Neural cell (in vitro differentiated cells): ENCODE data around the gene GYPE. TPM values are rescaled to one million over a fixed set of nuclear protein-coding genes. Genes with fewer than 3 reads are reported as not detected.
"Not testable (repeated sequence)": the region's sequence is repeated elsewhere in the genome, so short reads cannot be mapped to it uniquely, and the experiment has no call there.

Experiments used
- H2AFZ ChIP-seq: fragments of 200-600, 300-800 bp; sonication (generic), shearing (Covaris generic); 2 replicates; pipeline ENCODE4 v1.6.0; 2014; ENCODE audit warnings: low read depth, mild to moderate bottlenecking, antibody characterized with exemption, low read length, moderate library complexity
- H3F3A ChIP-seq: fragments of 200-600 bp; shearing (Covaris generic); 2 replicates; pipeline ENCODE4 v1.6.1; 2016; ENCODE audit warnings: mild to moderate bottlenecking, moderate library complexity, mixed read lengths, antibody characterized with exemption, low read length; ENCODE audit not compliant: insufficient read depth, poor library complexity, severe bottlenecking
- H3K27ac ChIP-seq: fragments of 200-600, 300-800 bp; sonication (generic), shearing (Covaris generic); 2 replicates; pipeline ENCODE4 v1.5.1; 2014; ENCODE audit warnings: mild to moderate bottlenecking, low read length, moderate library complexity
- H3K27me3 ChIP-seq: fragments of 300-800, 200-600 bp; sonication (generic), shearing (Covaris generic); 2 replicates; pipeline ENCODE4 v1.6.0; 2014; ENCODE audit warnings: mild to moderate bottlenecking, low read depth, low read length, moderate library complexity; ENCODE audit not compliant: insufficient read depth
- H3K36me3 ChIP-seq: fragments of 300-800, 200-600 bp; sonication (generic), shearing (Covaris generic); 2 replicates; pipeline ENCODE4 v1.5.1; 2014; ENCODE audit warnings: mild to moderate bottlenecking, antibody characterized with exemption, low read length, moderate library complexity; ENCODE audit not compliant: insufficient read depth
- H3K4me2 ChIP-seq: fragments of 300-800, 200-600 bp; sonication (generic), shearing (Covaris generic); 2 replicates; pipeline ENCODE4 v1.6.0; 2014; ENCODE audit warnings: mild to moderate bottlenecking, low read length
- H3K4me3 ChIP-seq: fragments of 300-800, 200-600 bp; sonication (generic), shearing (Covaris generic); 2 replicates; pipeline ENCODE4 v1.5.1; 2014; ENCODE audit warnings: mild to moderate bottlenecking, low read length, moderate library complexity
- H3K79me2 ChIP-seq: fragments of 200-600 bp; shearing (Covaris generic); replicated peaks from 2 replicates; pipeline ENCODE4 v1.6.0; 2014; ENCODE audit warnings: mild to moderate bottlenecking, low read length, moderate library complexity; ENCODE audit not compliant: insufficient read depth
- H3K9ac ChIP-seq: fragments of 300-800, 200-600 bp; sonication (generic), shearing (Covaris generic); 2 replicates; pipeline ENCODE4 v1.6.1; 2016; ENCODE audit warnings: mild to moderate bottlenecking, low read length, mixed read lengths
- H3K9me2 ChIP-seq: fragments of 200-600 bp; shearing (Covaris generic); 2 replicates; pipeline ENCODE4 v1.6.1; 2016; ENCODE audit warnings: mild to moderate bottlenecking, low read length, mixed read lengths; ENCODE audit not compliant: insufficient read depth
- H3K9me3 ChIP-seq: fragments of 200-600, 300-800 bp; sonication (generic), shearing (Covaris generic); 2 replicates; pipeline ENCODE4 v1.6.1; 2016; ENCODE audit warnings: mild to moderate bottlenecking, mixed run types, low read length, moderate library complexity, mixed read lengths
- H4K20me1 ChIP-seq: fragments of 200-600 bp; shearing (Covaris generic); 2 replicates; pipeline ENCODE4 v1.6.1; 2016; ENCODE audit warnings: mild to moderate bottlenecking, mixed run types; ENCODE audit not compliant: insufficient read depth
- CTCF ChIP-seq: fragments of 450-650 bp; IDR thresholded peaks from 2 replicates; pipeline ENCODE4 v1.5.1; 2014; ENCODE audit warnings: antibody characterized with exemption, mild to moderate bottlenecking, moderate library complexity; ENCODE audit not compliant: poor library complexity, severe bottlenecking
- EP300 ChIP-seq: fragments of 450-650 bp; conservative IDR thresholded peaks from 2 replicates; pipeline ENCODE4 v1.6.1; 2014; ENCODE audit warnings: antibody characterized with exemption, mild to moderate bottlenecking, moderate library complexity; ENCODE audit not compliant: poor library complexity, severe bottlenecking
- MXI1 ChIP-seq: fragments of 450-650 bp; conservative IDR thresholded peaks from 2 replicates; pipeline ENCODE4 v1.6.1; 2014; ENCODE audit warnings: antibody characterized with exemption, mild to moderate bottlenecking; ENCODE audit not compliant: poor library complexity, severe bottlenecking
- POLR2AphosphoS5 ChIP-seq: IDR thresholded peaks from 2 replicates; pipeline ENCODE4 v1.6.1; 2012
- RAD21 ChIP-seq: fragments of 450-650 bp; conservative IDR thresholded peaks from 2 replicates; pipeline ENCODE4 v1.6.1; 2014; ENCODE audit warnings: antibody characterized with exemption, mild to moderate bottlenecking, moderate library complexity
- REST ChIP-seq: IDR thresholded peaks from 2 replicates; pipeline ENCODE4 v1.6.1; 2012; ENCODE audit warnings: borderline replicate concordance
- SMC3 ChIP-seq: fragments of 450-650 bp; conservative IDR thresholded peaks from 2 replicates; pipeline ENCODE4 v1.6.1; 2014; ENCODE audit warnings: antibody characterized with exemption, mild to moderate bottlenecking, moderate library complexity; ENCODE audit not compliant: poor library complexity
- TAF1 ChIP-seq: IDR thresholded peaks from 2 replicates; pipeline ENCODE4 v1.6.1; 2012; ENCODE audit warnings: low read depth
- polyA plus RNA-seq: library from polyadenylated mRNA; depleted of rRNA; stranded (reverse); fragments of >200 nt; gene quantifications from 2 replicates; pipeline ENCODE4 v1.2.3, GENCODE V29; 2014

GYPE gene
- polyA plus RNA-seq, 1 donor from 2014 or later: not detected

GRCh38 chr4:143883529-143883928, 21.8 kb downstream of the GYPE start:
- Histone ChIP-seq H3K36me3 (no peaks in the 10 kb centered on the region), H3K79me2 (no peaks in the 10 kb centered on the region), H3K4me2 (no peak overlapping the region), H3K27ac (no peak overlapping the region), H3K27me3 (no peaks in the 10 kb centered on the region), H3K9ac (no peak overlapping the region), H3K9me3 (no peaks in the 10 kb centered on the region), H4K20me1 (no peaks in the 10 kb centered on the region), H2AFZ (no peak overlapping the region), H3F3A (no peaks in the 10 kb centered on the region), H3K4me3 (no peak overlapping the region), H3K9me2 (no peaks in the 10 kb centered on the region)
- TF ChIP-seq EP300 (no peak), POLR2AphosphoS5 (no peak), CTCF (no peak), REST (no peak), TAF1 (no peak), MXI1 (no peak), RAD21 (no peak)

GRCh38 chr4:143882892-143883291, 22.5 kb downstream of the GYPE start:
- H3K27me3 ChIP-seq: no peaks in the 10 kb centered on the region
- H3K79me2 ChIP-seq: no peaks in the 10 kb centered on the region
- no peak overlapping the region for H3K9ac ChIP-seq
- H3K9me3 ChIP-seq: no peaks in the 10 kb centered on the region
- TF ChIP-seq SMC3: no peak
- TF ChIP-seq TAF1: no peak
- TF ChIP-seq RAD21: no peak
- no peaks in the 10 kb centered on the region for H3F3A ChIP-seq
- no peaks in the 10 kb centered on the region for H4K20me1 ChIP-seq
- H3K4me3 ChIP-seq: no peak overlapping the region
- no peak overlapping the region for H3K4me2 ChIP-seq
- H3K36me3 ChIP-seq: no peaks in the 10 kb centered on the region
- H3K27ac ChIP-seq: no peak overlapping the region
- no peak overlapping the region for H2AFZ ChIP-seq
- H3K9me2 ChIP-seq: no peaks in the 10 kb centered on the region

- not testable (repeated sequence) for H4K20me1 ChIP-seq, H3K9ac ChIP-seq, H2AFZ ChIP-seq, H3K27me3 ChIP-seq, H3K9me2 ChIP-seq, H3F3A ChIP-seq, H3K9me3 ChIP-seq, H3K4me2 ChIP-seq, H3K79me2 ChIP-seq, H3K36me3 ChIP-seq, H3K4me3 ChIP-seq, H3K27ac ChIP-seq
Measured at GRCh38 chr4:143879561-143879960, 25.8 kb downstream of the GYPE start.

- not testable (repeated sequence) for H3K9me2 ChIP-seq, H3K4me3 ChIP-seq, H3K9ac ChIP-seq
Measured at GRCh38 chr4:143875357-143875756, 30.0 kb downstream of the GYPE start.

GRCh38 chr4:143870523-143871268, 34.7 kb downstream of the GYPE start:
- H3K79me2 ChIP-seq, H3K9me2 ChIP-seq, H3K36me3 ChIP-seq, H3K27ac ChIP-seq, H3K27me3 ChIP-seq, H4K20me1 ChIP-seq, H3K9ac ChIP-seq, H3K9me3 ChIP-seq, H2AFZ ChIP-seq, H3F3A ChIP-seq, H3K4me3 ChIP-seq, H3K4me2 ChIP-seq: not testable (repeated sequence)

More at GRCh38 chr4:143875357-143875756, 30.0 kb downstream of the GYPE start:
- not testable (repeated sequence) for H4K20me1 ChIP-seq, H3K27ac ChIP-seq, H3K4me2 ChIP-seq, H3K36me3 ChIP-seq, H2AFZ ChIP-seq, H3K27me3 ChIP-seq, H3K9me3 ChIP-seq, H3F3A ChIP-seq, H3K79me2 ChIP-seq
